GM19372 (cell line): ENCODE measurements around the gene THSD4.

ENCODE experiments used
- ATAC-seq: cut with Tn5 transposase; IDR thresholded peaks from one replicate; pipeline ENCODE4 v1.9.1; 2021; ENCODE audit warnings: mild to moderate bottlenecking, low read depth, moderate library complexity; ENCODE audit not compliant: unreplicated experiment

Gene THSD4

DNA sequence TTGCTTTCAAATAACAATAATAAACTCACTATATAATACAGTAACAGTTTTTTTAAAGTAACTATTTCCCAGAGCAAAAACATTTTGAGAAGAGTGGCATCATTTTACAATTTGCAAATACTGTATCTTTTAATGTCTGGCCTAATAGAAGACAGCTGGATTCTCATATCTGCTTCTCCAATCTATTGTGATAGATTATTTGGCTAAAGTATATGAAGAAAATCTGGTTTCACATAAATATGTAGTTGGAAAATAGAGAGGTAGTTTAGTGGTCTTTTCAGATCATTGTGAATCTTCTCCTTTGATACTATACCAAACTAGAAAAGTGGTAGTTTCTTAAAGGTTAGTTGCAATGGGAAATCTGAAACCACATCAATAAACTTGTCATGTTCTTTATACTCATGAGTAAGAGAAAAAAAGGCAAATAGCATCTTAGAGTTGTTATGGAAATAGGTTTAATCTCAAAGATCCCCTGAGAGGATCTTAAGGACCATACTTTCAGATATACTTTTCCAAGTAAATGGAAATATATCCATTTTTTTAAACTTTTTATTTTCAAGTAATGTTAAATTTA lies 570.2 kb downstream of the THSD4 start:
- ATAC-seq, result no peak

DNA sequence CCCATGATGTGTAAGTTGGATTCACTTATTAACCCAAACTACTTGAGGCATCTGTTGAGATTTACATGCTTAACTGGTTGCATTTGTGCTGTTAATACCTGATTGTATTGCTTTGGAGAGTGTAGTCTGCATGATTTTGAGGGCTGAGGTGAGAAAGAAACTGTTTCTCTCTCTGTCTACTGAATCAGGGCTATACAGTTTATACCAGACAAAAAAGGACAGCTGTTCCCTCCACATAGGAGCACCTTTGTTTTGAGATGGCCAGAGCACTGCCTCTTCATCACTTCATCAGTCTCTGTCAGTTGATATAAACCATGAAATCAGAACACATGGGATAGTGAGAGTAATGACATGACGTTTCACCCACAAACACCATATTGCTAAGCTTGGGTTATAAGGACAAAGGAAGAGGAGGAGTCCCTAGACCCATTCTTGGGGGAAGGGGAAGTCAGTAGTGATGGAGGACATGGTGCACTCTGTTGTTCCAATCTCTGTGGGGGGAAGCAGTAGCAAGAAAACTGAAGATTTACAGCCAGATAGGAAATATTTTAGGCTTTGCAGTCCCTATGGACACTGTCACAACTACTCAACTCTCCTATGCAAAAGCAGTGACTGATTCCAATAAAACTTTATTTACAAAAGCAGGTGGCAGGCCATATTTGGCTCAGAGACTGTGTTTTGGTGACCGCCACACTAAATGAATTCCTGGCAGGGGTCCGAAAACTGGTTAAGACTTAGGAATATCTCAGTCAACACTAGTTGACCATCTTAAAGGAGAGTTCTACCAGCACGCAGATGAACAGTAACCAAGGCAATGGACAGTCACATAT lies 571.2 kb downstream of the THSD4 start:
- ATAC-seq, result no peak

DNA sequence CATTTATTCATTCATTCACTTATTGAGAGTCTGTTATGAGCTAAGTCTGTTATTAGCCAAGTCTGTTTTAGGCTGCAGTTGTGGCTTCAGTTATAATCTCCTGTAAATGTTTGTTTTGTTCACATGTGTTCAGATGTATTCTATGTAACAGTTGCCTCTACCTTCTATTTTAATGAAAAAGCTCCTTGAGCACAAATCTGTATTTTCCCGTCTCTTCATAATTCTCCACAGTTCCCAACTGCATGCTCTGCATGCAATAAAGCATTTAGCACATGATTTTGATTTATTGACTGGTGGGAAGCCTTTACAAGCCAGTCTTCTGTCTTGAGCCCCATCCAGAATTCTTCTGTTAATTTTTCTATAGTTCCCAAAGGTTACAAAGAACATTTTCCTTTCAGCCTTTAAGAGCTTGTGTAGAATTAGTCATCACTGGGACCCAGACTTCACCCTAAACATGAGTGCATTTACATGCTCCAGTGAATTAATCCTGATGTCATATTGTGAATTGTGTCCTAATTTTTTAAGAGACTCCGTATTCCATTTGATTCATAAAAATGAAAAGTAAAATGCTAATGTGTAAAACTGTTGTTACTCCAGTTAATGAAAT lies 572.7 kb downstream of the THSD4 start:
- ATAC-seq, result no peak

DNA sequence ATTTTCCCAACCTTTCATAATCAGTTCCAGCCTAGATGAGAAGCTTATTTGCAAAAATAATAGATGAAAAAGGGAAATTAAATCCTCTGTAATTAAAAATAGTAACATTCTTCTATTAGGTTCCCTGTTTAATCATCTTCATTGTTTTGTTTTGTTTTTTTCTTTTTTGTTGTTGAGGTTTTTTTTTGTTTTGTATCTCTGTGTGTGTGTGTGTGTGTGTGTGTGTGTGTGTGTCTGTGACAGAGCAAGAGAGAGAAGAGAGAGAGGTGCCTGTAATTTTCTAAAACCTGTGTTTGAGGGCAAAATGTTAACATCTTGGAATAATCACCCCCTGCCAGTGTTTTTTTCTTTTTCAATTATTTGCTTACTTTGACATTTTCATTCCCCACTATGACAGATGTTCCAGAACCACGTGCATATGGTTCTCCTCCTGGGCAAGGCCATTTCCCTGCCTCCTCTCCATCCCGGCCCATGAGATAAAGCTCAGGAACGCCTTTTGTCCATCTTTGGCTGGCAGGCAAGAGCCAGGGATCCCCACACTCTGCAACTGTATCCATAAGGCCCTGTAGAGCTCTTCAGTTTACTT lies 573.3 kb downstream of the THSD4 start:
- ATAC-seq, result no peak

DNA sequence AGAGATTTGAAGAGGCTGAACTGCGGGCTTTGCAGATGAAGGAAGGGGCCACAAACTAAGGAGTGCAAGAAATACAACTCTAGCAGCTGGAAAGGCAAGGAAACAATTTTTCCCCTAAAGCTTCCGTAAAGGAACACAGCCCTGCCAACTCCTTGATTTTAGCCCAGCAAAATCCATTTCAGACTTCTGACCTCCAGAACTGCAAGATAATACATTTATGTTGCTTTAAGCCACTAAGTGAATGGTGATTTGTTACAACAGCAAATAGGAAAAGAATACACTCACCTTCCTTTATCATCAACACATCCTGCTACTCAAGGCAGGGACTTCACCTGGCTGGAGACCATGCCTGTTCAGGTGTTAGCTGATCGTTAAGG lies 575.8 kb downstream of the THSD4 start:
- ATAC-seq, result no peak

DNA sequence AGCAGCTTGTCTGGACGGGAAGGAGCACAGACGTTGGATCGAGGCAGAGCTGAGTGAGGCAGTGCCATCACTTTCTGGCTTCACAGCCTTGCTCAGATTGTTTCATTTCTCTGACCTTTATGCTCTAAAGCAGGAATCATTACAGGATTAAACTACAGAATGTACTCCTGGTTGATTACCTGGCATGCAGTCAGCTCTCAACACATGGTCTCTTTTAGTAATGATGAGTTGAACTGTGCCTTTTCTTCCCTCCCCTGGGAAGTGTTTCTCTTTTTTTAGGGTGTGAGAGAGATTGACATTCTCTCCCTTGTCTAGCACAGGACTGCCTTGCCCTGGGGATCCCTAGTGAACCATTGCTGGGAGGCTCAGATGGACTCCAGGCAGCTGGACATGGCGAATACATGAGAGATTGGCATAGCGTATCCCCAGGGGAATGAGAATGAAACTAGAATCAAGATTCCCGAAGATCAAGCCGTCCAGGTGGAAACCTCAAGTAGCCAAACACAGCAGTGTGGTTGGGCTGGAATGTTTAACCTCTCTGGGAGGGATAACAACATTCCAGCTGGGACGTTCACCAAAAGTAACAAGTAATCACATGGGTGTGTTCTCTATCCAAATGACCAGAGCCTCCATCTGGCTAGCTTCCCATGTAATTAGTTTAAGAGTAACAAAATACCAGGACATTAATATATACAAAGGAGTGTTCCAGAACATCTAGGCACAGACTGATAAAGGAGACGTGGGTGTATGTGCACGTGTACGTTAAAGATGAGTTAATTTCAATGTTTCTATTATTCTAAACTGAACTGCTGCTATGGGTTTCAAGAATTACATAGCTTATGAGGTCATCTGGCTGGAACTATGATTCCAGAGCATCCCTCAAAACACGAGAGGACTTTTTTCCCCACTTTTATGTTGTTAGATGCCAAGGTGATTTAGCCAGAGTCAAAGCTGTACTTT lies 576.5 kb downstream of the THSD4 start:
- ATAC-seq, result no peak

DNA sequence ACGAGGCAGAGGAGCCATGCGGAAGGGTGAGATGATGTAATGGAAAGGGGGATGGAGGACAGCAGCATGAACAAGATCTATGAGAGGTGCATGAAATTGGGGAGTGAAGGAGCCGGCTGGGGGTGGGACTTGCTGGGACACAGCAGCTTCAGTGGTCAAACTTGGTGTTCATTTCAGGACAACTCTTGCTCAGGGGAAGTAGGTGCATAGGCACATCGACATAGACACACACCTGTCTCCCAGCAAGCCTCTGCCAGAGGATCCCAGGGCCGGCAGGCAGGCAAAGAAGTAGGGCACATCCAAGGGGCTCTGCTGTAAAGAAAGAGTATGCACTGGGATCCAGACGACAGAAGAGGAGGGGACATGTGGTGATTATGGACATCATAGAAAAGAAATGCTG lies 582.0 kb downstream of the THSD4 start:
- no peak for ATAC-seq

DNA sequence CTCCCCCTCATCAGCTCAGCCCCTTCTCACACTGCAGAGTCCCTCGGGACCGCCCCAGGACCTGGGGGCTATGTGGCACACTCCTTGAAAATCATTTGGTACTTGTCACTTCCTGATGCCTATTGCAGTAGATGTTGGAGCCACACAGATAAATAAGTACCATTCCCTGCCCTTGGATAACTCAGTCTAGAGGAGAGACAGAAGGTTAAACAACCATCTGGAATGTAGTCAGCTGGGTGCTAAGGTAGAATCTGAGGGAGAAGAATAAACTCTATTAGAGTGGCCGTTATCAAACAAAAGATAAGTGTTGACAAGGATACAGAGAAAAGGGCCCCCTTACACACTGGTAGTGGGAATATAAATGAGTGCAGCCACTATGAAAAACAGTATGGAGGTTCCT lies 582.8 kb downstream of the THSD4 start:
- no peak for ATAC-seq

DNA sequence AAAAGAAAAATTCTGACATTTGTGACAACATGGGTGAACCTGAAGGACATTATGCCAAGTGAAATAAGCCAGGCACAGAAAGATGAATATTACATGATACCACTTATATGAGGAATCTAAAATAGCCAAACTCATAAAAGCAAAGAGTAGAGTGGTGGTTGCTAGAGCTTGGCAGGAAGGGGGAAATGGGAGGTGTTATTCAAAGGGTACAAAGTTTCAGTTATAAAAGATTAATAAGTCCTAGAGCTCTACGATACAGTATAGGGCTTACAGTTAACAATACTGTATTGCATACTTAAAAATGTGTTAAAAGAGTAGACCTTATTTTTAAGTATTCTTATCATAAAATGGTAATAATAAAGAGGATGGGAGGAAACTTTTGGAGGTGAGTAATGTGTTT lies 583.5 kb downstream of the THSD4 start:
- ATAC-seq, result no peak

DNA sequence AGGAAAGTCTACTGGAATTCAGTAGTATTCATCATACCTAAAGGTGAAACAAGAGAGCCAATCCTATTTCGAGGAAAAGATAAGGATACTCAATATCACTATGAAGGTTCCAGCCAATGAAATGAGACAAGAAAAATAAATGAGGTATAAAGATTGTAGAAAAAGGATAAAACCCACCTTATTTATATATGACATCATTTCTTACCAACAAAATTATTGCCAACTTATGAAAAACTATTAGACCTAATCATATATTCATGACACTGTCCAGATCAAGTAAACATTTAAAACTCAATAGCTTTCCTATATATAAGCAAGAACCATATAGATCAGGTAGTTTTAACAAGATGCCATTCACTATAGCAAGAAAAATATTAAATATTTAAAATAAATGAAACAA lies 584.7 kb downstream of the THSD4 start:
- no peak for ATAC-seq

DNA sequence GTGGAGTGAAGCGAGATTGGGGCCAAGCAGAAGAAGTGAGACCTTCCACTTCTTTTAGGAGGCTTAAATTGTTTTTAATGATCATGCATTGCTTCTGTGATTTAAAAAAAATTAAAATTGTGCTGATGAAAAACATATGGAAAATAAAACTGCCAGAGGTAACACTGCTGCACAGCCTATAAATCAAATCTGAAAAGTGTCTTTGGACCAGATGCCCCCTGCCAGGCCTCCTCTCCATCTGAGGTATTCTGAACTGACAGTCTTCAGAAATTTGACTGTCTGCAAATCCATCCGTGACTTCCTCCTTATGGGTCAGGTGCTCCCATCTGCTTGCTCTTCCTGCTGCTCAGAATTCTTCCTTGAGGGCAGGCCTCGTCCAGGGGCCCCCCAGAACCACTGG lies 586.5 kb downstream of the THSD4 start:
- no peak for ATAC-seq

DNA sequence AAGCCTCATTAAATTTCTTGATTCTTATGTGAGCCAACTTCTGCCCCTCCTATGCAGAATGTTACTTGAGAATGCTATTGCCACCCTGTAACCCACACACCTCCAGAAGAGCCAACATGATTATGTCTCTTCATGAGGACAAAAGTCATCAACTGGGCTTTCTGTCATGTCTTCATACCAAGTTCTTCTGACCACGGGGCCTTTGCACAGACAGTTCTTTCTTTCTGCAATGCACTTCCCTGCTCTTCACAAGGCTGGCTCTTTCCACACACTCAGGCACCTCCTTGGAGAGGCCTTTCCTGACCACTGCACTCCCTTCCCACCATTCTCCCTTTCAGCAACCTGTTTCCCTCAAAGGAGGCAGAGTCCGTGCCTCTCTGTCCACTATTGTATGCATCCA lies 587.2 kb downstream of the THSD4 start:
- ATAC-seq, result no peak

DNA sequence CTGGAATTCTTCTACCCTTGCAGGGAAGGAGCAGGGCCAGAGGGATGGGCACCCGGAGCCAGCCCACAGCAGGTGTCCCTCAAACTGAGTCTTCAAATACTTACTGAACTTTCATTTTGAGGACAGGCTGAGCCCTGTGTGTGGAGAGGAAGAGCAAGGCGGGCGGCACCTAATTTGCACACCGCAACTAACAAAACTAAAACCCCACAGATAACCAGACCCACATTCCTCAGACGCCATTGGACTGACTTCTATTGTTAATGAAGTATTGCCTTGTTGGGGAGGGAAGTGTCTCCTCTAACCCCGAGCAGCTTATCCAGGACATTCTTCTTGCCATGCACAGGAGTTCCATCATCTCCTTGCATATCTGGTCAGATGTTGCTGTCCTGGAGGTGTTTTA lies 589.9 kb downstream of the THSD4 start:
- ATAC-seq, result no peak

DNA sequence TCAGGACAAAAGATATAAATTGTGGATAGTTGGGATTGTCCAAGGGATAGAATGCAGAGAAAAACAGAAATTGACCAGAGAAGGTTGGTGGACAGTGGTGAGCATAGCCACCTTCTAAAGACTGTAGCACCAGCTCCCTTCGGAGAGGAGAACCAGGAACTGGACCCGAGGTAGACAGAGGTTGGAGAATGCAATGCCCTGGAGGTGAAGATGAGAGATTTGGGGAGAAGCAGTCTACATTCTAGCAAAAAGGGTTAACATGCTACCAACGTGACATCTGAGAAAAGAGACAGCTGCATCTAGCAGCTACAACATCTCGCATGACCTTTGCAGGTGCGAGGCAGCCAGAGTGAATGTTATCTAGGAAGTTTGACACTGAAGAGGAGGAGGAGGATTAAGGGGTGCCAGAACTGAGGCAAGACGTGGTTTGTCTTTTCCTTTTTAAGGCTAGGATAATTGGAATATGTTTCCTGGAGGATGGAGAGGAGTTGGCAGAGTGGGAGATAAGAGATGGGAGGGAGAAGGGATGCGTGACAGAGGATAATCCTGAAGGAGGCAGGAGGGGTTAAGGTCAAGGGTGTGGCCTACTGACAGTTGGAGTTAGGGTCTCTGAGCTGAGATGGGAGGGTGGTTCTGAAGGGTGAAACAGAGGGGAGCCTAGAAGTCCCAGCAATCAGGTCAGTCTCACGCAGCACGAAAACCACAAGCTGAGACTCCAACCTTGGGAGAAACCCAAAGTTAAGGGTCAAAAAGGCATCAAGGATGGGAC lies 591.4 kb downstream of the THSD4 start:
- ATAC-seq, result no peak

DNA sequence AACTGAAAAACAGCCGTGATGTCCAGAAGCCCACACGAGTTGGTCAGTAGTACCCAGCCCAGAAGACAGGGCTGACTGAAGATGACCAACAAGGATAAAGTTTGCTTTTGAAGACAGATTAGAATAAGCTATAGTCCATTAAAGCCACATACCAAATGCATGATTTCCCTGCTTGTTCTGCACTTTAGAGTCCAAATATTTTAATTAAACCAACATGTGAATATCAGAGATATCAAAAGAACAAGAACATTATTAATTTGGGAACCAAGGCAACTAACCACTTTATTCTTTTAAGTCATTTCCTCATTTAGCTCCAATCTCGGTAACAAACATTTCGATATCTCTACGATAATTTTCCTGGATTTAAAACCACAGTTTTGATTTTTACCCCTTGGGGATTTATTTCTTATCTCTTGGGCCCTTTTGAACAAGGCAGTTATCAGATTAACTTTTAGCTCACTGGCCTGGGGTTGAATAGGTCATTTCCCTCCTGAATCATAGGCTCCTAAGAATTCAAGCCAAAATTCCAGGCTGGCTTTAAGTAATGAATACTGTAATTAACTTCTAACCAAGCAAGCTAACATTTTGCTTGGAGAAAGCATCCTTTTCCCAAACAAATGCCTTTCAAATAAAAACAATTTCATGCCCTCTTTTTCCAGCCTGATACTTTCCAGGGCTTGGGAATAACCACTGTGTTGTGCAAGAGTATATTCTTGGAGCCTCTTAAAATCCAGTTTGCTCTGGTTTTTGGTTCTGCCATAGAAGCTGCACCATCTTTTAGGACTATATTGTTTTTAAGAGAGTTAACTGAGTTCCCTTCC lies 592.2 kb downstream of the THSD4 start:
- ATAC-seq, result no peak

DNA sequence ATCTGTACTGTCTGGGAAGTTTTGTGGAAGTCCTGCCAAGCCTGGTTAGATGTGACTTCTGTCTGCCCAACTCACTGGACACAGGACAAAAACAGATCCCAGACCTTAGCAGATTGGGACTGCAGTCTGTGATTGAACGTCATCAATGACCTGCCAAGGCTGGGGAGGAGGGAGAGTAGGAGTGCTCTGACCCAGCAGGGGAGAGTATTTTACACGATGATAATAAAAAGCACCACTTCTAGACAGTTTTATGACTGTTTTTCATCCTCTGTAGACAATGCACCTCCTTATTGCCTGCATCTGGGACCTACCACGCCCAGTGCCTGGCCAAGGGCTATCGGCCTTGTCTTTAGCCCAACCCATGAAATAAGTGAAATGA lies 592.8 kb downstream of the THSD4 start:
- ATAC-seq, result no peak

DNA sequence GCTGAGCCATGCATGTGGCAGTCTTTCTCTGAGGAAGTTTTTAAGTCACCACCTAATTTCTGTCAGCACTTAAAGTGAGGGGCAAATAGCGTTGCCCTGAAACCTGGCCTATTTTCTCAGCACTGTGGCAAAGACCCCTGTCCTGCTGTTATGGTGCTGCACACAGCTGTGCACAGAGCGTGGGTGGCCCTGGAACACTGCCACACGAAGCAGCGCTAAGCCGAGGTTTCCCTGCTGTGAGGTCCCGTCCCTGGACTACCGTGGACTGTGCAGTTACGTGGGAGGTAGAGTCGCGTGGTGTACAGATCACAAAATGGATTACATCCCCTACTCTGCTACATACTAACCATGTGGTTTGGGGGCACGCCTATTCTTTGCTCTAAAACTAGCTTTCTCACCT lies 593.5 kb downstream of the THSD4 start:
- ATAC-seq, result no peak

DNA sequence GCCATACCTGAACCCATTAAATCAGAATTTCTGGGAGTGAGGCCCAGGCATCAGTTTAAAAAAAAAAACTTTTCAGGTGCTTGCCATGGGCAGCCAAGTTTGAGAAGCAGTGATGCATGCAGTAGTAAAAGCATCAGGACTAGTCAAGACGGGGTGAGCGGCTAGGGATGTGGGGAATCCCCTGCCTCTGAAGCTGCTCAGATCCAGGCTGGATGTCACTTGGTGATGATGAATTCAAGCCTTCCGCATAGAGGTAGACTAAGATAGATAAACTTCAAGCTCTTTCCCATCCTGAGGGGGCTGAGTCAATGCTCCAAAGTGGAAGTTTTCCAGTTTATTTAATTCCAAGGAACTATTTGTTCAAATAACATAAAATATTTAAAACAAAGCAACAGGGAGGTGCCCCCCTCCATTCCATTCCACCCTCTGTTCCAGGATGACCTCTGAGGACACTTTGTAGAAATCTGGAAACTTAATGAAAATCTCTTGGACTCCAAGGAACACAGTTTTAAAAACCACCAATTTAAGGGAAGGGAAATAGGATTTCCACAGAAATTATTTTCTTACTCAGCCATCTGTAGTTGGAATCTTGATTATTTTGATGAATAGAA lies 594.6 kb downstream of the THSD4 start:
- ATAC-seq, result no peak

DNA sequence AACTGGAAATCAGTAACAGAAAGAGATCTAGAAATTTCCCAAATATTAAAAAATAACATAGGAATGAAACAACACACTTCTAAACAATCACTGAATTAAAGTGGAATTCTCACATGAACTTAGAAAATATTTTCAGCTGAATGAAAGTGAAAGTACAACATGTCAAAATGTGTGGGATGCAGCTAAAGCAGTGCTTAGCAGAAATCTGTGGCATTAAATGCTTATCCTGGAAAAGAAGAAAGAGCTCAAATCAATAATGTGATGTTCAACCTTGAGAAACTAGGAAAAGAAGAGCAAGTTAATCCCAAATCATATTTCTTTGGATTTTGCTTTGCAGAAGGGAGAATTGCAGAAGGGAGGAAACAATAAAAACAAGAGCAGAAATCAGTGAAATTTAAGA lies 596.9 kb downstream of the THSD4 start:
- no peak for ATAC-seq
